SK-N-SH (cell line): ENCODE results near the gene TNFRSF1B. TPM values are rescaled to one million over a fixed set of nuclear protein-coding genes. Genes with fewer than 3 reads are reported as not detected.

ENCODE experiments used
- CTCF ChIA-PET: fragments of 300-600, 350-600 bp; formaldehyde crosslinking; extraction: SDS; loops from one replicate; lab custom pipeline; 2021; lab: Yijun Ruan, JAX
- POLR2A ChIA-PET: fragments of 350-600 bp; sonication (Branson Sonifier 250); formaldehyde crosslinking; extraction: SDS; loops from one replicate; lab custom pipeline; 2020; ENCODE audit warnings: antibody characterized with exemption, inconsistent platforms; lab: Yijun Ruan, JAX
- DNase-seq: peaks from one replicate; pipeline ENCODE4 v3.0.0; 2012
- H2AFZ ChIP-seq: fragments of 200-600 bp; sonication (generic); 2 replicates; pipeline ENCODE4 v1.8.1; 2016; ENCODE audit warnings: antibody characterized with exemption, mild to moderate bottlenecking, low read depth
- H3F3A ChIP-seq: fragments of 200-600 bp; sonication (generic); replicated peaks from 2 replicates; pipeline ENCODE3; 2016; ENCODE audit warnings: antibody characterized with exemption, mild to moderate bottlenecking; ENCODE audit not compliant: insufficient read depth
- H3K27ac ChIP-seq, 2 experiments: fragments of 200-500 bp in 1 of 2; fragments of 200-600 bp in 1 of 2; sonication (Bioruptor generic) in 1 of 2; sonication (generic), shearing (Covaris generic) in 1 of 2; 2 replicates each; pipeline versions ENCODE4 v1.5.1 to v1.6.1; 2014 to 2016; ENCODE audit warnings: low read depth in 2 of 2, inconsistent platforms in 1 of 2, low read length in 1 of 2, mild to moderate bottlenecking in 1 of 2, mixed read lengths in 1 of 2
- H3K27me3 ChIP-seq: fragments of 200-600 bp; sonication (generic), shearing (Covaris generic); 2 replicates; pipeline ENCODE4 v1.6.1; 2016; ENCODE audit warnings: mixed run types; ENCODE audit not compliant: insufficient read depth
- H3K36me3 ChIP-seq, 2 experiments: fragments of 200-500 bp in 1 of 2; fragments of 200-600 bp in 1 of 2; sonication (Bioruptor generic) in 1 of 2; sonication (generic) in 1 of 2; replicated peaks in 1 of 2; 2 replicates each; pipeline versions ENCODE3 to v1.5.1; 2014 to 2016; ENCODE audit warnings: low read length in 1 of 2, mild to moderate bottlenecking in 1 of 2; ENCODE audit not compliant: insufficient read depth in 2 of 2, control insufficient read depth in 1 of 2
- H3K4me1 ChIP-seq, 2 experiments: fragments of 200-500 bp in 1 of 2; fragments of 200-600 bp in 1 of 2; sonication (Bioruptor generic) in 1 of 2; sonication (generic), shearing (Covaris generic) in 1 of 2; 2 replicates each; pipeline versions ENCODE4 v1.5.1 to v1.6.1; 2014 to 2016; ENCODE audit warnings: low read depth in 1 of 2, low read length in 1 of 2, mixed run types in 1 of 2; ENCODE audit not compliant: insufficient read depth in 2 of 2, control insufficient read depth in 1 of 2
- H3K4me2 ChIP-seq: fragments of 200-600 bp; sonication (generic), shearing (Covaris generic); 2 replicates; pipeline ENCODE4 v1.6.1; 2017; ENCODE audit warnings: mixed run types
- H3K4me3 ChIP-seq, 2 experiments: fragments of 200-500 bp in 1 of 2; fragments of 200-600 bp in 1 of 2; sonication (Bioruptor generic) in 1 of 2; sonication (generic), shearing (Covaris generic) in 1 of 2; 2 replicates each; pipeline versions ENCODE4 v1.5.1 to v1.8.1; 2014 to 2016; ENCODE audit warnings: low read depth in 2 of 2, inconsistent platforms in 1 of 2, low read length in 1 of 2, mild to moderate bottlenecking in 1 of 2, mixed read lengths in 1 of 2, moderate library complexity in 1 of 2
- H3K79me2 ChIP-seq: fragments of 200-600 bp; sonication (generic); 2 replicates; pipeline ENCODE4 v1.8.1; 2017; ENCODE audit warnings: mild to moderate bottlenecking; ENCODE audit not compliant: insufficient read depth
- H3K9ac ChIP-seq: fragments of 200-600 bp; sonication (generic); 2 replicates; pipeline ENCODE4 v1.6.1; 2017; ENCODE audit warnings: mixed run types
- H3K9me2 ChIP-seq: fragments of 200-600 bp; sonication (generic); 2 replicates; pipeline ENCODE4 v1.6.1; 2017; ENCODE audit warnings: mixed run types
- H3K9me3 ChIP-seq: fragments of 200-600 bp; sonication (generic); 2 replicates; pipeline ENCODE4 v1.6.1; 2017; ENCODE audit warnings: mixed run types, mild to moderate bottlenecking, moderate library complexity
- H4K20me1 ChIP-seq: fragments of 200-600 bp; sonication (generic); 2 replicates; pipeline ENCODE4 v1.6.1; 2017; ENCODE audit warnings: mild to moderate bottlenecking, mixed run types; ENCODE audit not compliant: insufficient read depth
- CHD2 ChIP-seq: fragments of 150-350 bp; IDR thresholded peaks from 2 replicates; pipeline ENCODE4 v1.6.1; 2018; ENCODE audit warnings: low read length; ENCODE audit not compliant: partially characterized antibody
- ELF1 ChIP-seq: IDR thresholded peaks from 2 replicates; pipeline ENCODE4 v1.4.0; 2012
- FOXJ3 ChIP-seq: sonication (generic); formaldehyde crosslinking; IDR thresholded peaks from 2 replicates; pipeline ENCODE4 v1.5.1; 2020; ENCODE audit warnings: mild to moderate bottlenecking, missing genetic modification reagents
- FOXM1 ChIP-seq: IDR thresholded peaks from 2 replicates; pipeline ENCODE4 v1.4.0; 2012; ENCODE audit warnings: low read depth, mild to moderate bottlenecking
- GABPA ChIP-seq: IDR thresholded peaks from 2 replicates; pipeline ENCODE4 v1.4.0; 2012; ENCODE audit warnings: low read depth, mild to moderate bottlenecking
- GATA2 ChIP-seq: sonication (generic); formaldehyde crosslinking; IDR thresholded peaks from 2 replicates; pipeline ENCODE4 v1.5.0; 2020; ENCODE audit warnings: mild to moderate bottlenecking, missing genetic modification reagents
- JUND ChIP-seq: IDR thresholded peaks from 2 replicates; pipeline ENCODE4 v1.4.0; 2012
- MEF2A ChIP-seq: IDR thresholded peaks from 2 replicates; pipeline ENCODE4 v1.4.0; 2012; ENCODE audit warnings: low read depth, borderline replicate concordance
- NFIC ChIP-seq: IDR thresholded peaks from 2 replicates; pipeline ENCODE4 v1.4.0; 2012; ENCODE audit warnings: borderline replicate concordance
- NRF1 ChIP-seq: IDR thresholded peaks from 2 replicates; pipeline ENCODE4 v1.6.1; 2012; ENCODE audit warnings: low read depth, mild to moderate bottlenecking, low read length
- POLR2AphosphoS5 ChIP-seq: IDR thresholded peaks from 2 replicates; pipeline ENCODE4 v1.6.1; 2012; ENCODE audit warnings: low read depth, low read length
- RAD21 ChIP-seq: IDR thresholded peaks from 2 replicates; pipeline ENCODE4 v1.6.1; 2012; ENCODE audit warnings: mild to moderate bottlenecking, low read length
- RFX5 ChIP-seq: IDR thresholded peaks from 2 replicates; pipeline ENCODE4 v1.6.1; 2012; ENCODE audit warnings: mild to moderate bottlenecking, improper control_type of control experiment, low read length
- RXRA ChIP-seq: IDR thresholded peaks from 2 replicates; pipeline ENCODE4 v1.4.0; 2012; ENCODE audit warnings: low read depth, mild to moderate bottlenecking, borderline replicate concordance
- SIN3A ChIP-seq: IDR thresholded peaks from 2 replicates; pipeline ENCODE4 v1.6.1; 2012; ENCODE audit warnings: low read depth, mild to moderate bottlenecking, low read length, moderate library complexity, borderline replicate concordance
- SMC3 ChIP-seq: IDR thresholded peaks from 2 replicates; pipeline ENCODE4 v1.6.1; 2012; ENCODE audit warnings: low read depth, low read length, improper control_type of control experiment
- TAF1 ChIP-seq: IDR thresholded peaks from 2 replicates; pipeline ENCODE4 v1.6.1; 2012; ENCODE audit warnings: low read depth, mild to moderate bottlenecking, low read length, moderate library complexity, borderline replicate concordance
- YY1 ChIP-seq: IDR thresholded peaks from 2 replicates; pipeline ENCODE4 v1.4.0; 2012; ENCODE audit warnings: low read depth, mild to moderate bottlenecking
- WGBS: methylation state at CpG from one replicate; pipeline ENCODE4 v1.1.6; 2017; ENCODE audit warnings: low lambda C conversion rate; 5-methylcytosine and 5-hydroxymethylcytosine counted together
- polyA plus RNA-seq, 3 experiments: library from polyadenylated mRNA; depleted of rRNA; stranded (reverse); fragments of >200 nt; gene quantifications; 2 replicates each; pipeline ENCODE4 v1.2.3, GENCODE V29; 2012
- TF ChIP-seq, protein P1 (sequence below): IDR thresholded peaks from 2 replicates; pipeline ENCODE4 v1.6.1; 2012; ENCODE audit warnings: mild to moderate bottlenecking, low read depth, low read length, moderate library complexity
- TF ChIP-seq, protein P2 (sequence below): fragments of 200-600 bp; sonication (generic); IDR thresholded peaks from 2 replicates; pipeline ENCODE4 v1.6.1; 2017; ENCODE audit warnings: antibody characterized with exemption, mild to moderate bottlenecking, moderate library complexity
- TF ChIP-seq, protein P3 (sequence below): IDR thresholded peaks from 2 replicates; pipeline ENCODE4 v1.4.0; 2012; ENCODE audit warnings: low read depth
- TF ChIP-seq, protein P4 (sequence below): fragments of 150-350 bp; IDR thresholded peaks from 2 replicates; pipeline ENCODE4 v1.6.1; 2016; ENCODE audit warnings: mild to moderate bottlenecking, low read depth, low read length
- TF ChIP-seq, protein P5 (sequence below): IDR thresholded peaks from 2 replicates; pipeline ENCODE4 v1.4.0; 2012; ENCODE audit warnings: low read depth, borderline replicate concordance
- TF ChIP-seq, protein P6 (sequence below): IDR thresholded peaks from 2 replicates; pipeline ENCODE4 v1.4.0; 2012; ENCODE audit warnings: low read depth, borderline replicate concordance

TNFRSF1B gene
- polyA plus RNA-seq, 1 of the 3 experiments (the other 2 are of a cell fraction): 0.36 TPM

DNA sequence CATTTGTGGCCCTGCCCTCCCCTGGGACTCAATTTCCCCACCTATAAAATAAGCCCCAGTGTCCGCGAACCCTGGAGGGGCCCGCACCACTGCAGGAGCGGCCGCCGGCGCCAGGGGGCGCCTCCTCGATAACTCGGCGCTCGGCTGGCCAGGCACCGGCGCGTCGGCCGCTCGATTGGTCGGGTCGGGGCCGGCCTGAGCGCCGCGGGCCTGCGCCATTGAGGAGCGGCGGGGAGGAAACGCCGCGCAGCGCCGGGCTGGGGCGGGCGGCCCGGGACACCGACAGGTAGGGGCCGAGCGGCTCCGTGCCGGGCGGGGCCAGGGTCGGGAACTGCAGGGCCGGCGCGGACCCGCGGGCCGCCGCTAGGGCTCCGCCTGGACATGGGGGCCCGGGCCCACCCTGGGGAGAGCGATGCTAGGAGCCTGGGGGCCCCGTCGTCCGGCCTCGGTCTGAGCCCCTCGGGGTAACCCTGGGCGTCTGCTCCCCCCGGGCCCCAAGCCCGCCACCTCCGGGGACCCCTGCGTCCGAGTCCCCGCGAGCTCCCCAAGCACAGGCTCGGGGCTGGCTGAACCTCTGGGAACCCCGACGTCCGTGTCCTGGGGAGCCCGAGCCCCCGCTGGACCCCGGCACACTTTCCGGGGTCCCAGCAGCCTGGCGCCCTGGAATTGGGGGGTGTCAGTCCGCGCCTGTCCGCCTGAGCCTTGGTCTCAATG lies 63.2 kb downstream of the TNFRSF1B start, which contains the start of gene VPS13D:
Gene VPS13D (plus strand): TSS at position 196 of the 714 bp plus-strand sequence. CDS start 4,237 bp downstream, outside the sequence.
- no peaks in the 10 kb centered on the region for H3K27me3 ChIP-seq
- H3K79me2 ChIP-seq: peaks cover 42% of the 10 kb centered on the region
- H3K27ac ChIP-seq: peak within 1 kb of the TSS in 1 of 2 experiments; percentile 43; a peak in 1 of 4 replicates
- no peaks in the 10 kb centered on the region for H3K9me3 ChIP-seq
- H2AFZ ChIP-seq: peak within 1 kb of the TSS; percentile 70
- 0% methylated on average over 3 of the region's 77 CpGs for WGBS
- peak; percentile 96 for DNase-seq
- H3F3A ChIP-seq: no peaks in the 10 kb centered on the region
- ChIA-PET CTCF (interaction anchor here (0.8 to 6.5 kb wide), 14 partner anchors 9 to 429 kb away, joined by 3 to 45 read pairs (median 5); no protein-coding TSS in a partner anchor), POLR2A (no interaction called here)
- H3K9me2 ChIP-seq: no peaks in the 10 kb centered on the region
- peaks cover 0 to 8% of the 10 kb centered on the region in 2 experiments for H3K36me3 ChIP-seq
- peaks cover 6 to 7% of the 10 kb centered on the region in 2 experiments; a peak in 2 of 4 replicates for H3K4me1 ChIP-seq
- H3K4me2 ChIP-seq: peak within 1 kb of the TSS; percentile 99
- 0 out of 2 replicates have a peak, but pooled peaks cover 12% of the 10 kb centered on the region for H4K20me1 ChIP-seq
- peak within 1 kb of the TSS; percentile 87 for H3K9ac ChIP-seq
- H3K4me3 ChIP-seq: peak within 1 kb of the TSS; percentile 76 to 85
- TF ChIP-seq MEF2A: no peak
- TF ChIP-seq SIN3A: 0 out of 2 replicates have a peak, but pooled peaks have one; percentile 76
- TF ChIP-seq NRF1: peak; percentile 43
- peak; percentile 84 for TF ChIP-seq CHD2
- TF ChIP-seq, protein P1, sequence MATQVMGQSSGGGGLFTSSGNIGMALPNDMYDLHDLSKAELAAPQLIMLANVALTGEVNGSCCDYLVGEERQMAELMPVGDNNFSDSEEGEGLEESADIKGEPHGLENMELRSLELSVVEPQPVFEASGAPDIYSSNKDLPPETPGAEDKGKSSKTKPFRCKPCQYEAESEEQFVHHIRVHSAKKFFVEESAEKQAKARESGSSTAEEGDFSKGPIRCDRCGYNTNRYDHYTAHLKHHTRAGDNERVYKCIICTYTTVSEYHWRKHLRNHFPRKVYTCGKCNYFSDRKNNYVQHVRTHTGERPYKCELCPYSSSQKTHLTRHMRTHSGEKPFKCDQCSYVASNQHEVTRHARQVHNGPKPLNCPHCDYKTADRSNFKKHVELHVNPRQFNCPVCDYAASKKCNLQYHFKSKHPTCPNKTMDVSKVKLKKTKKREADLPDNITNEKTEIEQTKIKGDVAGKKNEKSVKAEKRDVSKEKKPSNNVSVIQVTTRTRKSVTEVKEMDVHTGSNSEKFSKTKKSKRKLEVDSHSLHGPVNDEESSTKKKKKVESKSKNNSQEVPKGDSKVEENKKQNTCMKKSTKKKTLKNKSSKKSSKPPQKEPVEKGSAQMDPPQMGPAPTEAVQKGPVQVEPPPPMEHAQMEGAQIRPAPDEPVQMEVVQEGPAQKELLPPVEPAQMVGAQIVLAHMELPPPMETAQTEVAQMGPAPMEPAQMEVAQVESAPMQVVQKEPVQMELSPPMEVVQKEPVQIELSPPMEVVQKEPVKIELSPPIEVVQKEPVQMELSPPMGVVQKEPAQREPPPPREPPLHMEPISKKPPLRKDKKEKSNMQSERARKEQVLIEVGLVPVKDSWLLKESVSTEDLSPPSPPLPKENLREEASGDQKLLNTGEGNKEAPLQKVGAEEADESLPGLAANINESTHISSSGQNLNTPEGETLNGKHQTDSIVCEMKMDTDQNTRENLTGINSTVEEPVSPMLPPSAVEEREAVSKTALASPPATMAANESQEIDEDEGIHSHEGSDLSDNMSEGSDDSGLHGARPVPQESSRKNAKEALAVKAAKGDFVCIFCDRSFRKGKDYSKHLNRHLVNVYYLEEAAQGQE: 0 out of 2 replicates have a peak, but pooled peaks have one; percentile 26
- TF ChIP-seq FOXM1: no peak
- peak; percentile 54; the same call in 1 of the 2 replicates for TF ChIP-seq TAF1
- TF ChIP-seq JUND: no peak
- TF ChIP-seq YY1: peak; percentile 84
- peak; percentile 42 for TF ChIP-seq SMC3
- no peak for TF ChIP-seq RFX5
- TF ChIP-seq RAD21: peak; percentile 17; the same call in 1 of the 2 replicates
- TF ChIP-seq, protein P2, sequence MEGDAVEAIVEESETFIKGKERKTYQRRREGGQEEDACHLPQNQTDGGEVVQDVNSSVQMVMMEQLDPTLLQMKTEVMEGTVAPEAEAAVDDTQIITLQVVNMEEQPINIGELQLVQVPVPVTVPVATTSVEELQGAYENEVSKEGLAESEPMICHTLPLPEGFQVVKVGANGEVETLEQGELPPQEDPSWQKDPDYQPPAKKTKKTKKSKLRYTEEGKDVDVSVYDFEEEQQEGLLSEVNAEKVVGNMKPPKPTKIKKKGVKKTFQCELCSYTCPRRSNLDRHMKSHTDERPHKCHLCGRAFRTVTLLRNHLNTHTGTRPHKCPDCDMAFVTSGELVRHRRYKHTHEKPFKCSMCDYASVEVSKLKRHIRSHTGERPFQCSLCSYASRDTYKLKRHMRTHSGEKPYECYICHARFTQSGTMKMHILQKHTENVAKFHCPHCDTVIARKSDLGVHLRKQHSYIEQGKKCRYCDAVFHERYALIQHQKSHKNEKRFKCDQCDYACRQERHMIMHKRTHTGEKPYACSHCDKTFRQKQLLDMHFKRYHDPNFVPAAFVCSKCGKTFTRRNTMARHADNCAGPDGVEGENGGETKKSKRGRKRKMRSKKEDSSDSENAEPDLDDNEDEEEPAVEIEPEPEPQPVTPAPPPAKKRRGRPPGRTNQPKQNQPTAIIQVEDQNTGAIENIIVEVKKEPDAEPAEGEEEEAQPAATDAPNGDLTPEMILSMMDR: peak; percentile 85
- TF ChIP-seq, protein P3, sequence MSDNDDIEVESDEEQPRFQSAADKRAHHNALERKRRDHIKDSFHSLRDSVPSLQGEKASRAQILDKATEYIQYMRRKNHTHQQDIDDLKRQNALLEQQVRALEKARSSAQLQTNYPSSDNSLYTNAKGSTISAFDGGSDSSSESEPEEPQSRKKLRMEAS: no peak
- no peak for TF ChIP-seq FOXJ3 (CRISPR knock-in tag)
- TF ChIP-seq, protein P4, sequence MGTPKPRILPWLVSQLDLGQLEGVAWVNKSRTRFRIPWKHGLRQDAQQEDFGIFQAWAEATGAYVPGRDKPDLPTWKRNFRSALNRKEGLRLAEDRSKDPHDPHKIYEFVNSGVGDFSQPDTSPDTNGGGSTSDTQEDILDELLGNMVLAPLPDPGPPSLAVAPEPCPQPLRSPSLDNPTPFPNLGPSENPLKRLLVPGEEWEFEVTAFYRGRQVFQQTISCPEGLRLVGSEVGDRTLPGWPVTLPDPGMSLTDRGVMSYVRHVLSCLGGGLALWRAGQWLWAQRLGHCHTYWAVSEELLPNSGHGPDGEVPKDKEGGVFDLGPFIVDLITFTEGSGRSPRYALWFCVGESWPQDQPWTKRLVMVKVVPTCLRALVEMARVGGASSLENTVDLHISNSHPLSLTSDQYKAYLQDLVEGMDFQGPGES: no peak
- no peak for TF ChIP-seq GATA2 (CRISPR knock-in tag)
- 0 out of 2 replicates have a peak, but pooled peaks have one; percentile 12 for TF ChIP-seq POLR2AphosphoS5
- TF ChIP-seq, protein P5, sequence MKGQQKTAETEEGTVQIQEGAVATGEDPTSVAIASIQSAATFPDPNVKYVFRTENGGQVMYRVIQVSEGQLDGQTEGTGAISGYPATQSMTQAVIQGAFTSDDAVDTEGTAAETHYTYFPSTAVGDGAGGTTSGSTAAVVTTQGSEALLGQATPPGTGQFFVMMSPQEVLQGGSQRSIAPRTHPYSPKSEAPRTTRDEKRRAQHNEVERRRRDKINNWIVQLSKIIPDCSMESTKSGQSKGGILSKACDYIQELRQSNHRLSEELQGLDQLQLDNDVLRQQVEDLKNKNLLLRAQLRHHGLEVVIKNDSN: no peak
- no peak for TF ChIP-seq GABPA
- TF ChIP-seq, protein P6, sequence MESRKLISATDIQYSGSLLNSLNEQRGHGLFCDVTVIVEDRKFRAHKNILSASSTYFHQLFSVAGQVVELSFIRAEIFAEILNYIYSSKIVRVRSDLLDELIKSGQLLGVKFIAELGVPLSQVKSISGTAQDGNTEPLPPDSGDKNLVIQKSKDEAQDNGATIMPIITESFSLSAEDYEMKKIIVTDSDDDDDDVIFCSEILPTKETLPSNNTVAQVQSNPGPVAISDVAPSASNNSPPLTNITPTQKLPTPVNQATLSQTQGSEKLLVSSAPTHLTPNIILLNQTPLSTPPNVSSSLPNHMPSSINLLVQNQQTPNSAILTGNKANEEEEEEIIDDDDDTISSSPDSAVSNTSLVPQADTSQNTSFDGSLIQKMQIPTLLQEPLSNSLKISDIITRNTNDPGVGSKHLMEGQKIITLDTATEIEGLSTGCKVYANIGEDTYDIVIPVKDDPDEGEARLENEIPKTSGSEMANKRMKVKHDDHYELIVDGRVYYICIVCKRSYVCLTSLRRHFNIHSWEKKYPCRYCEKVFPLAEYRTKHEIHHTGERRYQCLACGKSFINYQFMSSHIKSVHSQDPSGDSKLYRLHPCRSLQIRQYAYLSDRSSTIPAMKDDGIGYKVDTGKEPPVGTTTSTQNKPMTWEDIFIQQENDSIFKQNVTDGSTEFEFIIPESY: no peak
- TF ChIP-seq ELF1: no peak; the same call in 1 of the 2 replicates
- TF ChIP-seq NFIC: no peak
- TF ChIP-seq RXRA: no peak
